Measurements from ENCODE around the gene NAV3. TPM values are rescaled to one million over a fixed set of nuclear protein-coding genes. Genes with fewer than 3 reads are reported as not detected.

The NAV3 gene
- total RNA-seq, 1 donor from 2014 or later: 8.7 TPM

GRCh38 chr12:78145398-78145797 is 314.7 kb downstream of the NAV3 start:
- TF ChIP-seq CTCF (IDR thresholded peaks at IDR 0.05): no peak
- no peak overlapping the region for H3K4me3 ChIP-seq
- DNase-seq (no peak), ATAC-seq (no peak)
- no peaks in the 10 kb centered on the region for H3K9me3 ChIP-seq
- H3K4me1 ChIP-seq: no peaks in the 10 kb centered on the region
- no peaks in the 10 kb centered on the region for H3K27me3 ChIP-seq (ENCODE audit: low read depth)
- H3K36me3 ChIP-seq: no peaks in the 10 kb centered on the region
- intact Hi-C loops (cut with DNase I): no loop called here
- no peak overlapping the region for H3K27ac ChIP-seq

GRCh38 chr12:78146365-78146772 is 315.7 kb downstream of the NAV3 start:
- H3K36me3 ChIP-seq: no peaks in the 10 kb centered on the region
- ATAC-seq (peak in 1 of 2 donors; percentile 62), DNase-seq (no peak)

GRCh38 chr12:78149459-78149858 is 318.8 kb downstream of the NAV3 start:
- no peak for TF ChIP-seq CTCF (IDR thresholded peaks at IDR 0.05)
- DNase-seq (no peak), ATAC-seq (no peak)
- H3K27ac ChIP-seq: no peak overlapping the region
- intact Hi-C loops (cut with DNase I): no loop called here
- H3K4me1 ChIP-seq: no peaks in the 10 kb centered on the region
- no peaks in the 10 kb centered on the region for H3K9me3 ChIP-seq
- H3K36me3 ChIP-seq: no peaks in the 10 kb centered on the region
- no peak overlapping the region for H3K4me3 ChIP-seq
- H3K27me3 ChIP-seq (ENCODE audit: low read depth): no peaks in the 10 kb centered on the region

More at GRCh38 chr12:78146365-78146772, 315.7 kb downstream of the NAV3 start:
- TF ChIP-seq CTCF (IDR thresholded peaks at IDR 0.05): peak; percentile 75
- Histone ChIP-seq H3K27me3 (ENCODE audit: low read depth) (no peaks in the 10 kb centered on the region), H3K4me3 (no peak overlapping the region), H3K27ac (no peak overlapping the region), H3K4me1 (no peaks in the 10 kb centered on the region), H3K9me3 (no peaks in the 10 kb centered on the region)
- intact Hi-C loops (cut with DNase I): no loop called here

- Histone ChIP-seq H3K27me3 (ENCODE audit: low read depth) (no peaks in the 10 kb centered on the region), H3K27ac (no peak overlapping the region), H3K4me3 (no peak overlapping the region), H3K36me3 (no peaks in the 10 kb centered on the region), H3K9me3 (no peaks in the 10 kb centered on the region), H3K4me1 (no peaks in the 10 kb centered on the region)
- no peak for ATAC-seq
- intact Hi-C loops (cut with DNase I): no loop called here
- no peak for TF ChIP-seq CTCF (IDR thresholded peaks at IDR 0.05)
- no peak for DNase-seq
Observed at GRCh38 chr12:78155546-78155945, 324.9 kb downstream of the NAV3 start.

- TF ChIP-seq CTCF (IDR thresholded peaks at IDR 0.05): no peak
- Histone ChIP-seq H3K36me3 (no peaks in the 10 kb centered on the region), H3K27ac (no peak overlapping the region), H3K9me3 (no peaks in the 10 kb centered on the region), H3K4me1 (no peaks in the 10 kb centered on the region), H3K27me3 (ENCODE audit: low read depth) (no peaks in the 10 kb centered on the region), H3K4me3 (no peak overlapping the region)
- intact Hi-C loops (cut with DNase I): no loop called here
- DNase-seq: no peak
- ATAC-seq: no peak
Observed at GRCh38 chr12:78156751-78157150, 326.1 kb downstream of the NAV3 start.

GRCh38 chr12:78157199-78157598 is 326.5 kb downstream of the NAV3 start:
- no peak for TF ChIP-seq CTCF (IDR thresholded peaks at IDR 0.05)
- DNase-seq (no peak), ATAC-seq (no peak)
- Histone ChIP-seq H3K9me3 (no peaks in the 10 kb centered on the region), H3K27ac (no peak overlapping the region), H3K27me3 (ENCODE audit: low read depth) (no peaks in the 10 kb centered on the region), H3K4me1 (no peaks in the 10 kb centered on the region), H3K36me3 (no peaks in the 10 kb centered on the region), H3K4me3 (no peak overlapping the region)
- intact Hi-C loops (cut with DNase I): no loop called here
